ENCODE data around the gene TTLL4.

GRCh38 chr2:218722419-218722818 is 11.8 kb downstream of the TTLL4 start:
- no peak for TF ChIP-seq CTCF (IDR thresholded peaks at IDR 0.05; ENCODE audit: low read depth, low read length)
- TF ChIP-seq EZH2phosphoT487 (IDR thresholded peaks at IDR 0.05; ENCODE audit: low read depth), result no peak
